IMR-90 (cell line): ENCODE results near the gene ATPAF2.

Experiments
- BHLHE40 ChIP-seq: fragments of 150-350 bp; IDR thresholded peaks from 2 replicates; pipeline ENCODE4 v1.6.1; 2016; ENCODE audit warnings: mild to moderate bottlenecking, low read depth, low read length
- CEBPB ChIP-seq: IDR thresholded peaks from 2 replicates; pipeline ENCODE4 v1.6.1; 2012; ENCODE audit warnings: low read depth, low read length, improper control_type of control experiment
- CHD1 ChIP-seq: IDR thresholded peaks from 2 replicates; pipeline ENCODE4 v1.6.1; 2012; ENCODE audit warnings: low read depth, low read length, improper control_type of control experiment
- MAZ ChIP-seq: IDR thresholded peaks from 2 replicates; pipeline ENCODE4 v1.6.1; 2012; ENCODE audit warnings: low read depth, mild to moderate bottlenecking, low read length, improper control_type of control experiment, moderate library complexity, borderline replicate concordance
- MXI1 ChIP-seq: IDR thresholded peaks from 2 replicates; pipeline ENCODE4 v1.6.1; 2012; ENCODE audit warnings: low read depth, mild to moderate bottlenecking, low read length, moderate library complexity, borderline replicate concordance
- NFE2L2 ChIP-seq: fragments of 150-350 bp; IDR thresholded peaks from 2 replicates; pipeline ENCODE4 v1.6.1; 2016; ENCODE audit warnings: low read depth, mild to moderate bottlenecking, low read length
- POLR2A ChIP-seq: IDR thresholded peaks from 2 replicates; pipeline ENCODE4 v1.6.1; 2012; ENCODE audit warnings: mild to moderate bottlenecking, low read depth, low read length
- RAD21 ChIP-seq: IDR thresholded peaks from 2 replicates; pipeline ENCODE4 v1.6.1; 2012; ENCODE audit warnings: low read length, improper control_type of control experiment
- RFX5 ChIP-seq: IDR thresholded peaks from 2 replicates; pipeline ENCODE4 v1.8.0; 2012; ENCODE audit warnings: low read depth, mild to moderate bottlenecking, low read length, moderate library complexity
- SMC3 ChIP-seq: fragments of 150-350 bp; IDR thresholded peaks from 2 replicates; pipeline ENCODE4 v1.6.1; 2016; ENCODE audit warnings: low read depth, mild to moderate bottlenecking, antibody characterized with exemption, low read length, moderate library complexity
- TF ChIP-seq, protein P1 (sequence below): conservative IDR thresholded peaks from 2 replicates; pipeline ENCODE4 v1.5.1; 2012; ENCODE audit warnings: mild to moderate bottlenecking, low read depth, low read length, improper control_type of control experiment
- TF ChIP-seq, protein P2 (sequence below): fragments of 150-350 bp; IDR thresholded peaks from 2 replicates; pipeline ENCODE4 v1.6.1; 2016; ENCODE audit warnings: low read depth, mild to moderate bottlenecking, low read length, moderate library complexity, borderline replicate concordance

DNA sequence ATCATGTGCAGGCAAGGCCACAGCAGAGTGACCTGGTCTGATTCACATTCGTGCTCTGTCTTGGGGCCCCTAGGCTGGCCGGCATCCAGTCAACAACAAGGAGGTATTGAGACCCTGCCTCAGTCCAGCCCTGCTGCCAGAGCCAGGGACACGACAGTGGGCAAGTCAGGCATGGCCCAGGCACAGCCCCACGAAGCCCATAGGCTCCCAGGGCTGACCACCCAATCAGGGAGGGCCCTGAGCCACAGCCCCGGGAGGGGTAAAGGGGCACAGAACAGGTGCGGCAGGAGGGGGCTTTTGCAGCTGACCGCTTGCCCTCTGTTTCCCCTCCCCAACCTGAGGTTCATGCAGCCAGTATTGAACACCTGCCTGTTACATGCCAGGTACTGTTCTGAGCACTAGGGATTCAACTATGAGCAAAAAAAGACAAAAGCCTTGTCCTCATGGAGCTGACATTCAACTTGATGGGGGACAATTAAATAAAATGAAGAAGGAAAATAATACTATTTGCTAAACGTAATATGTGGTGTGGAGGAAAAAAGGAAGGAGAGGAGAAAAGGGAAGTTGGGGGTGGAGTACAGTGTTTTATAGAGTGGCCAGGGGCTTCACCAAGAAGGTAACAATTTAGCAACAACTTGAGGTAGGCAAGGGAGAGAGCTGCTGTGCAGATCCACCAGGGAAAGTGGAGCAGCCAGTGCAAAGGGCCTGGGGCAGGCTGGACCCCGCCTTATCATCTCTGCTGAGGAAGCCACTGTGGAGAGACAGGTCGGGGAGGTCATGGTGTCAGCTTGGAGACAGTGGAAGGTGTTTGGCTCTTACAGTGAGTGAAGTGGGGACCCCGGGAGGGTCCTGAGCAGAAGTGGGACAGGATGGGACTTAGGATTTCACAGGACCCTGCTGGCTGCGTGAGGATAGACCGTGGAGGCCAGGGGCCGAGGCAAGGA is 60.2 kb downstream of the ATPAF2 start:
- no peak for TF ChIP-seq MXI1
- no peak for TF ChIP-seq POLR2A
- TF ChIP-seq, protein P1, sequence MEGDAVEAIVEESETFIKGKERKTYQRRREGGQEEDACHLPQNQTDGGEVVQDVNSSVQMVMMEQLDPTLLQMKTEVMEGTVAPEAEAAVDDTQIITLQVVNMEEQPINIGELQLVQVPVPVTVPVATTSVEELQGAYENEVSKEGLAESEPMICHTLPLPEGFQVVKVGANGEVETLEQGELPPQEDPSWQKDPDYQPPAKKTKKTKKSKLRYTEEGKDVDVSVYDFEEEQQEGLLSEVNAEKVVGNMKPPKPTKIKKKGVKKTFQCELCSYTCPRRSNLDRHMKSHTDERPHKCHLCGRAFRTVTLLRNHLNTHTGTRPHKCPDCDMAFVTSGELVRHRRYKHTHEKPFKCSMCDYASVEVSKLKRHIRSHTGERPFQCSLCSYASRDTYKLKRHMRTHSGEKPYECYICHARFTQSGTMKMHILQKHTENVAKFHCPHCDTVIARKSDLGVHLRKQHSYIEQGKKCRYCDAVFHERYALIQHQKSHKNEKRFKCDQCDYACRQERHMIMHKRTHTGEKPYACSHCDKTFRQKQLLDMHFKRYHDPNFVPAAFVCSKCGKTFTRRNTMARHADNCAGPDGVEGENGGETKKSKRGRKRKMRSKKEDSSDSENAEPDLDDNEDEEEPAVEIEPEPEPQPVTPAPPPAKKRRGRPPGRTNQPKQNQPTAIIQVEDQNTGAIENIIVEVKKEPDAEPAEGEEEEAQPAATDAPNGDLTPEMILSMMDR: no peak
- no peak for TF ChIP-seq NFE2L2
- TF ChIP-seq BHLHE40: no peak
- no peak for TF ChIP-seq MAZ
- TF ChIP-seq, protein P2, sequence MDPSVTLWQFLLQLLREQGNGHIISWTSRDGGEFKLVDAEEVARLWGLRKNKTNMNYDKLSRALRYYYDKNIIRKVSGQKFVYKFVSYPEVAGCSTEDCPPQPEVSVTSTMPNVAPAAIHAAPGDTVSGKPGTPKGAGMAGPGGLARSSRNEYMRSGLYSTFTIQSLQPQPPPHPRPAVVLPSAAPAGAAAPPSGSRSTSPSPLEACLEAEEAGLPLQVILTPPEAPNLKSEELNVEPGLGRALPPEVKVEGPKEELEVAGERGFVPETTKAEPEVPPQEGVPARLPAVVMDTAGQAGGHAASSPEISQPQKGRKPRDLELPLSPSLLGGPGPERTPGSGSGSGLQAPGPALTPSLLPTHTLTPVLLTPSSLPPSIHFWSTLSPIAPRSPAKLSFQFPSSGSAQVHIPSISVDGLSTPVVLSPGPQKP: no peak
- no peak for TF ChIP-seq RFX5
- TF ChIP-seq CHD1: no peak
- no peak for TF ChIP-seq RAD21
- no peak for TF ChIP-seq CEBPB
- TF ChIP-seq SMC3: no peak
